Measurements from ENCODE around the gene POLK.

GRCh38 chr5:75588666-75589065 is 77.0 kb downstream of the POLK start:
- TF ChIP-seq CTCF (conservative IDR thresholded peaks at IDR 0.05) (no peak), EZH2 (IDR thresholded peaks at IDR 0.05; ENCODE audit: low read depth) (no peak)
